BE2C (cell line): ENCODE data around the gene KCNIP4.

ENCODE experiments used
- DNase-seq: peaks from one replicate; pipeline ENCODE4 v3.0.0-alpha.2; 2020
- H3K27me3 ChIP-seq: fragments of 250-450 bp; sonication (Bioruptor Pico); 2 replicates; pipeline ENCODE4 v1.5.1; 2020; ENCODE audit warnings: mild to moderate bottlenecking
- H3K36me3 ChIP-seq: fragments of 250-450 bp; sonication (Bioruptor Pico); 2 replicates; pipeline ENCODE4 v1.5.1; 2020; ENCODE audit warnings: mild to moderate bottlenecking
- H3K4me1 ChIP-seq: fragments of 250-450 bp; sonication (Bioruptor Pico); 2 replicates; pipeline ENCODE4 v1.5.1; 2020
- H3K4me3 ChIP-seq: 2 replicates; pipeline ENCODE4 v1.5.1; 2011; ENCODE audit warnings: low read depth, low read length
- H3K9me3 ChIP-seq: fragments of 250-450 bp; sonication (Bioruptor Pico); 2 replicates; pipeline ENCODE4 v1.5.1; 2020
- CTCF ChIP-seq: IDR thresholded peaks from 2 replicates; pipeline ENCODE4 v1.5.1; 2012; ENCODE audit warnings: mild to moderate bottlenecking, low read depth, low read length

Gene KCNIP4

DNA sequence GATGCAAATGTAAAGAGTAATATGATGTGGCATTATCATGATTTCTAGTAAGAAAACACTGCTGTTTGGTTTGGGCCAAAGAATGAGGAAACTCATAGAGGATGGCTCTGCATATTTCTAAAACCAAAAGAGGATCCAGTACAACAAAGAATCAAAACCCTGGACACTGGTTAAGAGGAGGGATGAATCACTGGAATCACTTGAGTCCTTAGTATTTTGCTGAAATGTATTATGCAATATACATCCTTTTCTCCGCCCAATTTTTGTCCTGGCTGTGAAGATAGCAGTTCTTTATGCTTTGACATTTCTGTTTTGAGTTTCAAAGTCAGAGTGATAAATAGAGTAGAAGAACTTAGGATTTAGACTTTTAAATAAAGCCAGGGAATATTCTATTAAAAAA is 902.4 kb downstream of the KCNIP4 start:
- Histone ChIP-seq H3K4me3 (no peak overlapping the region), H3K36me3 (no peaks in the 10 kb centered on the region), H3K27me3 (no peaks in the 10 kb centered on the region), H3K9me3 (no peaks in the 10 kb centered on the region), H3K4me1 (no peaks in the 10 kb centered on the region)
- no peak for TF ChIP-seq CTCF
- no peak for DNase-seq

GRCh38 chr4:21045119-21045518 is 903.5 kb downstream of the KCNIP4 start:
- Histone ChIP-seq H3K4me3 (no peak overlapping the region), H3K9me3 (no peaks in the 10 kb centered on the region), H3K4me1 (no peaks in the 10 kb centered on the region), H3K36me3 (no peaks in the 10 kb centered on the region), H3K27me3 (no peaks in the 10 kb centered on the region)
- no peak for TF ChIP-seq CTCF
- no peak for DNase-seq

DNA sequence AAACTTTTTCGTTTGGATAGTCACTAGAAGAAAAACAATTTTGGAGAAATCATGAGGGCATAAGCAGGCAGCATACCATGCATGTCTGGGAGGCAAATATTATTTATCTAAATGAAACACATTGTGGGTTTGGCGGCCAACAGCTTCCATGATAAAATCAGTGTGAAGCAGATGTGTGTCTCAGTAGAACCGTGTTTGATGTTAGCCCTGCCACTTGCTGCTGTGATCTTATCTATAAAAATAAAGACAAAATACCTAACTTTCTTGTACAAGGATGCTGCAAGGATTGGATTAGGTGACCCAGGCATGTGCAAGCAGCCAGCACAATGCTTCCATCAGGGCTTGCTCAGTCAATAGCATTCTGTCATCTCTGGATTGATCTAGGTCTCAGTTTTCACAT is 906.9 kb downstream of the KCNIP4 start:
- Histone ChIP-seq H3K36me3 (no peaks in the 10 kb centered on the region), H3K4me3 (no peak overlapping the region), H3K27me3 (no peaks in the 10 kb centered on the region), H3K4me1 (no peaks in the 10 kb centered on the region), H3K9me3 (no peaks in the 10 kb centered on the region)
- TF ChIP-seq CTCF, result no peak
- no peak for DNase-seq

- Histone ChIP-seq H3K27me3 (no peaks in the 10 kb centered on the region), H3K4me3 (no peak overlapping the region), H3K9me3 (no peaks in the 10 kb centered on the region), H3K4me1 (no peaks in the 10 kb centered on the region), H3K36me3 (no peaks in the 10 kb centered on the region)
- 0 out of 2 replicates have a peak, but pooled peaks have one; percentile 3 for TF ChIP-seq CTCF
- no peak for DNase-seq
These were observed 913.8 kb downstream of the KCNIP4 start for GRCh38 chr4:21034728-21035127.

- no peaks in the 10 kb centered on the region for H3K27me3 ChIP-seq
- DNase-seq, result no peak
- no peaks in the 10 kb centered on the region for H3K4me1 ChIP-seq
- H3K36me3 ChIP-seq, result no peaks in the 10 kb centered on the region
- no peak for TF ChIP-seq CTCF
- H3K9me3 ChIP-seq, result no peaks in the 10 kb centered on the region
- no peak overlapping the region for H3K4me3 ChIP-seq
These were observed 916.4 kb downstream of the KCNIP4 start for GRCh38 chr4:21032089-21032645.

- Histone ChIP-seq H3K9me3 (no peaks in the 10 kb centered on the region), H3K27me3 (no peaks in the 10 kb centered on the region), H3K4me1 (no peaks in the 10 kb centered on the region), H3K4me3 (no peak overlapping the region), H3K36me3 (no peaks in the 10 kb centered on the region)
- DNase-seq, result no peak
- no peak for TF ChIP-seq CTCF
These were observed 929.8 kb downstream of the KCNIP4 start for GRCh38 chr4:21018817-21019216.
